Loucy (cell line): Measurements from ENCODE around the gene B9D1.

ENCODE experiments used
- H2AFZ ChIP-seq: fragments of 200-600 bp; sonication (generic); 2 replicates; pipeline ENCODE4 v1.6.0; 2016; ENCODE audit warnings: antibody characterized with exemption, mild to moderate bottlenecking, low read length, moderate library complexity
- H3F3A ChIP-seq: fragments of 200-600 bp; 2 replicates; pipeline ENCODE4 v1.6.0; 2016; ENCODE audit warnings: antibody characterized with exemption, low read depth, mild to moderate bottlenecking
- H3K27me3 ChIP-seq: fragments of 200-600 bp; sonication (generic); 2 replicates; pipeline ENCODE4 v1.6.1; 2014; ENCODE audit warnings: low read length, mild to moderate bottlenecking; ENCODE audit not compliant: insufficient read depth, poor library complexity, severe bottlenecking
- H3K36me3 ChIP-seq: fragments of 200-600 bp; sonication (generic); 2 replicates; pipeline ENCODE4 v1.6.1; 2016; ENCODE audit warnings: low read length; ENCODE audit not compliant: insufficient read depth
- H3K4me1 ChIP-seq: fragments of 200-600 bp; sonication (generic); 2 replicates; pipeline ENCODE4 v1.5.1; 2014; ENCODE audit warnings: low read length, mild to moderate bottlenecking; ENCODE audit not compliant: insufficient read depth, poor library complexity, severe bottlenecking
- H3K4me2 ChIP-seq: fragments of 200-600 bp; sonication (generic); 2 replicates; pipeline ENCODE4 v1.6.0; 2014; ENCODE audit warnings: antibody characterized with exemption, low read length, low read depth, mild to moderate bottlenecking; ENCODE audit not compliant: poor library complexity, severe bottlenecking
- H3K4me3 ChIP-seq: fragments of 200-600 bp; sonication (generic); 2 replicates; pipeline ENCODE4 v1.5.1; 2014; ENCODE audit warnings: low read length, mild to moderate bottlenecking, mixed read lengths; ENCODE audit not compliant: poor library complexity, severe bottlenecking
- H3K79me2 ChIP-seq: fragments of 200-600 bp; sonication (generic); 2 replicates; pipeline ENCODE4 v1.6.1; 2014; ENCODE audit warnings: low read length; ENCODE audit not compliant: insufficient read depth
- H3K9ac ChIP-seq: fragments of 200-600 bp; sonication (generic); 2 replicates; pipeline ENCODE4 v1.6.0; 2014; ENCODE audit warnings: mild to moderate bottlenecking, low read depth, low read length, moderate library complexity; ENCODE audit not compliant: poor library complexity, severe bottlenecking
- H3K9me2 ChIP-seq: fragments of 200-600 bp; sonication (generic); replicated peaks from 2 replicates; pipeline ENCODE4 v1.6.1; 2016; ENCODE audit warnings: low read depth, low read length, mixed read lengths
- H3K9me3 ChIP-seq: fragments of 200-600 bp; sonication (generic); 2 replicates; pipeline ENCODE4 v1.6.1; 2014; ENCODE audit warnings: mild to moderate bottlenecking, antibody characterized with exemption, low read length, low read depth; ENCODE audit not compliant: insufficient read depth
- H4K20me1 ChIP-seq: fragments of 200-600 bp; sonication (generic); 2 replicates; pipeline ENCODE4 v1.6.0; 2014; ENCODE audit warnings: antibody characterized with exemption, low read length, mild to moderate bottlenecking; ENCODE audit not compliant: insufficient read depth, poor library complexity, severe bottlenecking
- CTCF ChIP-seq: fragments of 200-600 bp; sonication (generic); conservative IDR thresholded peaks from 2 replicates; pipeline ENCODE4 v1.5.1; 2014; ENCODE audit warnings: mild to moderate bottlenecking, antibody characterized with exemption, low read length
- EZH2phosphoT487 ChIP-seq: fragments of 200-600 bp; IDR thresholded peaks from 2 replicates; pipeline ENCODE4 v1.6.1; 2018; ENCODE audit warnings: antibody characterized with exemption, mild to moderate bottlenecking, moderate library complexity, borderline replicate concordance

Gene B9D1

GRCh38 chr17:19359151-19359550 is 3.4 kb downstream of the B9D1 start:
- H3K9me3 ChIP-seq: no peaks in the 10 kb centered on the region

GRCh38 chr17:19357761-19358160 is 4.8 kb downstream of the B9D1 start:
- H3K9ac ChIP-seq: no peak overlapping the region
- no peaks in the 10 kb centered on the region for H3K4me1 ChIP-seq
- no peaks in the 10 kb centered on the region for H3K9me2 ChIP-seq
- TF ChIP-seq CTCF (no peak), EZH2phosphoT487 (no peak)
- no peak overlapping the region for H3K4me3 ChIP-seq
- H3F3A ChIP-seq: no peaks in the 10 kb centered on the region
- H3K9me3 ChIP-seq: no peaks in the 10 kb centered on the region
- no peaks in the 10 kb centered on the region for H3K27me3 ChIP-seq
- H2AFZ ChIP-seq: no peak overlapping the region
- no peaks in the 10 kb centered on the region for H3K79me2 ChIP-seq
- no peaks in the 10 kb centered on the region for H3K36me3 ChIP-seq
- no peaks in the 10 kb centered on the region for H4K20me1 ChIP-seq
- no peak overlapping the region for H3K4me2 ChIP-seq

More at GRCh38 chr17:19359151-19359550, 3.4 kb downstream of the B9D1 start:
- no peaks in the 10 kb centered on the region for H3F3A ChIP-seq
- no peak overlapping the region for H3K9ac ChIP-seq
- H3K79me2 ChIP-seq: no peaks in the 10 kb centered on the region
- no peaks in the 10 kb centered on the region for H4K20me1 ChIP-seq
- no peak for TF ChIP-seq CTCF
- no peak for TF ChIP-seq EZH2phosphoT487
- H2AFZ ChIP-seq: no peak overlapping the region
- H3K9me2 ChIP-seq: no peaks in the 10 kb centered on the region
- no peak overlapping the region for H3K4me3 ChIP-seq
- H3K27me3 ChIP-seq: no peaks in the 10 kb centered on the region
- no peaks in the 10 kb centered on the region for H3K4me1 ChIP-seq
- no peaks in the 10 kb centered on the region for H3K36me3 ChIP-seq
- H3K4me2 ChIP-seq: no peak overlapping the region

- no peak overlapping the region for H3K4me3 ChIP-seq
- no peaks in the 10 kb centered on the region for H3K36me3 ChIP-seq
- TF ChIP-seq EZH2phosphoT487: no peak
- no peak for TF ChIP-seq CTCF
- no peaks in the 10 kb centered on the region for H4K20me1 ChIP-seq
- no peak overlapping the region for H3K9ac ChIP-seq
- no peak overlapping the region for H3K4me2 ChIP-seq
- no peak overlapping the region for H2AFZ ChIP-seq
- no peaks in the 10 kb centered on the region for H3K4me1 ChIP-seq
- no peaks in the 10 kb centered on the region for H3K79me2 ChIP-seq
- H3K27me3 ChIP-seq: no peaks in the 10 kb centered on the region
- no peaks in the 10 kb centered on the region for H3F3A ChIP-seq
- no peaks in the 10 kb centered on the region for H3K9me3 ChIP-seq
- no peaks in the 10 kb centered on the region for H3K9me2 ChIP-seq
Observed at GRCh38 chr17:19357351-19357750, 5.2 kb downstream of the B9D1 start.
